Heart left ventricle (tissue), 13 donors: ENCODE data around the gene UVRAG.

ENCODE experiments used
- POLR2A ChIP-seq, 2 donors: fragments of 450-650 bp; IDR thresholded peaks; one replicate each; pipeline ENCODE4 v1.6.1; 2017; ENCODE audit warnings: antibody characterized with exemption in 2 of 2, mild to moderate bottlenecking in 2 of 2, moderate library complexity in 2 of 2
- TF ChIP-seq, protein P1 (sequence below), 12 donors: fragments of 200-600 bp; sonication (generic) in 4 of 12; IDR thresholded peaks; one replicate each; pipeline versions ENCODE4 v1.5.0 to v1.8.0; 2018 to 2022; ENCODE audit warnings: antibody characterized with exemption in 12 of 12, mild to moderate bottlenecking in 5 of 12
- donor health status: ischemic (EF 13 %, LVEDD 7.1; RV severe dilation, severe dysfunction).
- donor health status: DM: no; HTN: yes; CAD: no.
- donor health status: DM: no; HTN: no; CAD: no.
- donor health status: ischemic (EF 25% LVEDD 6.9; RV normal size, moderate dysfunction).
- donor health status: ischemic (EF 25% LVEDD 5.7; RV mildly dilated, moderate dysfunction).
- donor health status: ischemic (EF 35%, LVEDD 5.7; RV mildly dilated, moderate dysfunction).
- donor health status: nonischemic (EF 11% LVEDD 7.7; RV severe dilation, severe dysfunction).
- donor health status: DM: yes; HTN: yes; CAD: no.
- donor health status: PGD.
- donor health status: ischemic (EF 29% LVEDD 5.4; RV normal size, mild dysfunction).
- donor health status: nonischemic (EF 23%, LVEDD 6.1; RV moderate dilation, normal function).

DNA sequence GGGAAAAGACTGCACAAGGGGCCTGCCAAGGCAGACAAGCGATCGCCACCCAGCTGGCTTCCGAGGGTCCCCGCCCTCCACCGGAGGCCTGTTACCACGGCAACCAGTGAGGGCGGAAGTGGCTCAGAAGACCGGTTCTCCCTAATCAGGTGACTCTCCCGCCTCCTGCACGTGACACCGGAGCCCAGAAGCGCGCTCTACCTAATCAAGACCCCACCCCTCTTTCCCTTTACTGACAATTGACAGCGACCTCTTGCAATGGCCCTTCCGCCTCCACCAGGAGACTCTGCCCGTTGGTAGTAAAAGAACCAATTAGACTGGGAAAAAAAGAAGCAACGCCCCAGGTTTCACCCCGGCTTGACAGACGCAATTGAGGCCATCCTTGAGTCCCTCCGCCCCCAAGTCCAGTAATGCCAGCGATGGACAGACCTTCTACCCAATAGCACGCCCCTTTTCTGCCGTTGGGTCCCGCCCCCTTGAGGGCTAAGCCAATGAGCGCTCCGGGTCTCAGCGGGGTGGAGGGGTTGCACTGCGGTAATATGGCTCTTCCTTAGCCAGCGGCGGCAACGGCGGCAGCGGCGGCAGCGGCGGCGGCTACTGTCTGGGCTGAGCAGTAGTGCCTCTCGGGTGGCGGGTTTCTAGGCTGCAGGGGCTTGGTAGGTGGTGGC is at the start of gene UVRAG:
- TF ChIP-seq, protein P1, sequence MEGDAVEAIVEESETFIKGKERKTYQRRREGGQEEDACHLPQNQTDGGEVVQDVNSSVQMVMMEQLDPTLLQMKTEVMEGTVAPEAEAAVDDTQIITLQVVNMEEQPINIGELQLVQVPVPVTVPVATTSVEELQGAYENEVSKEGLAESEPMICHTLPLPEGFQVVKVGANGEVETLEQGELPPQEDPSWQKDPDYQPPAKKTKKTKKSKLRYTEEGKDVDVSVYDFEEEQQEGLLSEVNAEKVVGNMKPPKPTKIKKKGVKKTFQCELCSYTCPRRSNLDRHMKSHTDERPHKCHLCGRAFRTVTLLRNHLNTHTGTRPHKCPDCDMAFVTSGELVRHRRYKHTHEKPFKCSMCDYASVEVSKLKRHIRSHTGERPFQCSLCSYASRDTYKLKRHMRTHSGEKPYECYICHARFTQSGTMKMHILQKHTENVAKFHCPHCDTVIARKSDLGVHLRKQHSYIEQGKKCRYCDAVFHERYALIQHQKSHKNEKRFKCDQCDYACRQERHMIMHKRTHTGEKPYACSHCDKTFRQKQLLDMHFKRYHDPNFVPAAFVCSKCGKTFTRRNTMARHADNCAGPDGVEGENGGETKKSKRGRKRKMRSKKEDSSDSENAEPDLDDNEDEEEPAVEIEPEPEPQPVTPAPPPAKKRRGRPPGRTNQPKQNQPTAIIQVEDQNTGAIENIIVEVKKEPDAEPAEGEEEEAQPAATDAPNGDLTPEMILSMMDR (IDR thresholded peaks at IDR 0.05) = peak in 3 of 12 donors; percentile 12 to 39 (median 37)
- TF ChIP-seq POLR2A (IDR thresholded peaks at IDR 0.05) = peak; percentile 18 to 95
